Erythroblast (primary cell): ENCODE data around the gene KRT79.

Experiments
- GATA1 ChIP-seq: IDR thresholded peaks from 2 replicates; pipeline ENCODE4 v1.6.1; 2011; ENCODE audit warnings: low read depth, mild to moderate bottlenecking, control low read depth, low read length, moderate library complexity
- POLR2A ChIP-seq: IDR thresholded peaks from 2 replicates; pipeline ENCODE4 v1.6.1; 2011; ENCODE audit warnings: mild to moderate bottlenecking, low read length

DNA sequence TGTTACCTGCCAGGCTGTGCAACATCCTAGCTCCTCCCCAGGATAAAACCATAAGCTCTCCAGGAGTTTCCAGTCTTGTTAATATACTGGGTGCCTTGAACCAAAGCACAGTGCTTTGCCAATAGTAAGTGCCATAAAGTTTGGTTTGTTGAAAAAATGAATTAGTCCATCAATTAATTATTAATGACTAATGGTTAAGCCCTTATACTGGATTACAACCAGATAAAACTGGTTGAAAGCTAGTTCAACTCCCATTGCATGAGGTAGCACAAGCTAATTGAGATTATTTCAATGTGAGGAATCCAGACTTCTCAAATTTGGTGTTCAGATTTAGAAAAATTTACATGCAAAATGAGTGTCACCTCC lies 36.6 kb downstream of the KRT79 start:
- peak; percentile 39 for TF ChIP-seq POLR2A
- no peak for TF ChIP-seq GATA1
